ENCODE data around the gene BCAR1.
"Not testable (repeated sequence)": the region's sequence is repeated elsewhere in the genome, so short reads cannot be mapped to it uniquely, and the experiment has no call there.

Gene BCAR1

DNA sequence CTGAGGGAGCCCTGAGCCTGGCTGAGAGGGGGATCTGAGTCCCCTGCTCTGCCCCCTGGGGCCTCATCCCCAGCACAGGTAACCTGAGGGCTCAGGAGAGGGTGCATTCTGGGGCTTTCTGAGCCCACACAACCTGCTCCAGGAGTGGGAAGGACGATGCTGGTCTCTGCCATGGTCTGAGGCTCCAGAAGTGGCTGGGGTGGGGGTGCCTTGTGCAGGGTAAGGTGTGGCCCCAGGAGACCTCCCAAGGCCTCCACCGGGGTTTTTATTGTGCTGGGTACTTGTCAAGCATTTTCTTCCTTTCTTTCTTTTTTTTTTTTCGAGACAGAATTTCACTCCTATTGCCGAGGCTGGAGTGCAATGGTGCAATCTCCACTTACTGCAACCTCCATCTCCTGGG is 32.3 kb downstream of the BCAR1 start:
- FAIRE-seq = no peak

GRCh38 chr16:75218256-75219076 is 33.0 kb downstream of the BCAR1 start, which contains the start of gene CTRB1:
Gene CTRB1, plus strand, starts transcription at chr16:75218988. Its CDS starts 20 bp downstream, at chr16:75219008.
- no peak for FAIRE-seq

GRCh38 chr16:75217389-75217851 is 34.0 kb downstream of the BCAR1 start:
- FAIRE-seq = no peak

GRCh38 chr16:75216576-75216975 is 34.8 kb downstream of the BCAR1 start:
- no peak for FAIRE-seq

DNA sequence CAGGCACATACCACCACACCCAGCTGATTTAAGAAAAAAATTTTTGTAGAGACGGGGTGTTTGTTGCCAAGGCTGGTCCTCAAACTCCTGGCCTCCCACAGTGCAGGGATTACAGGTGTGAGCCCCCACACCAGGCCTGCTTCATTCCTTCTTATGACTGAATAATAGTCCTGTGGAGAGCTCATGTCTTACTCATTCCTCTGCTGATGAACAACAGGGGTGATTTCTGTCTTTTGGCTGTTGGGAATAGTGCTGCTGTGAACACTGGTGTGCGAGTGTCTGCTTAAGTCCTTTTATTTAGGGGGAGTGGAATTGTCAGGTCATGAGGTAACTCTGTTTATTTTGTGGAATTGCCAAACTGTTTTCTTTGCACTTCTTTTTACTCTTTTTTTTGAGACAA is 35.3 kb downstream of the BCAR1 start:
- no peak for FAIRE-seq

- FAIRE-seq = not testable (repeated sequence)
Measured at GRCh38 chr16:75211286-75211685, 40.1 kb downstream of the BCAR1 start.

DNA sequence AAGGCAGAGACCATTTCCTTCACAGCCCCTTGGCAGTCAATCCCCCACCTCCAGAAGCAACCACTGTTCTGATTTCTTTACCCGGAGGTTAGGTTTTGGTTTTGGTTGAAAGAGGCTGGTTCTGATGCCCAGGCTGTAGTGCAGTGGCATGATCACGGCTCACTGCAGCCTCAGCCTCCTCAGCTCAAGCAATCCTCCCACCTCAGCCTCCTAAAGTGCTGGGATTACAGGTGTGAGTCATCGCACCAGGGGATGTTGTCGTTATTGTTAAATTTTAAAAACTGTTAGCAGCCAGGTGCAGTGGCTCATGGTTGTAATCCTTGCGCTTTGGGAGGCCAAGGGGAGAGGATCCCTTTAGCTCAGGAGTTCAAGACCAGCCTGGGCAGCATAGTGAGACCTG is 41.5 kb downstream of the BCAR1 start:
- FAIRE-seq = no peak

DNA sequence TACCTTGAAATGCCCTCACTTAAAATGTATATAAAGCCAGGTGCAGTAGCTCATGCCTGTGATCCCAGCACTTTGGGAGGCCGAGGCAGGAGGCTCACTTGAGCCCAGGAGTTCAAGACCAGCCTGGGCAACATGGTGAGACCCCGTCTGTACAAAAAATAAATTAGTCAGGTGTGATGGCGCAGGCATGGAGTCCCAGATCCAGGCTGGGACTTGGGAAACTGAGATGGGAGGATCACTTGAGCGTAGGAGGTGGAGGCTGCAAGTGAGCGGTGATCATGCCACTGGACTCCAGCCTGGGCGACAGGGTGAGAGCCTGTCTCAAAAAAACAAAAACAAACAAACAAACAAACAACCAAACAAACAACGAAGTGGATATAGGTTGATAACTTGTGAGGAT is 41.9 kb downstream of the BCAR1 start:
- not testable (repeated sequence) for FAIRE-seq

DNA sequence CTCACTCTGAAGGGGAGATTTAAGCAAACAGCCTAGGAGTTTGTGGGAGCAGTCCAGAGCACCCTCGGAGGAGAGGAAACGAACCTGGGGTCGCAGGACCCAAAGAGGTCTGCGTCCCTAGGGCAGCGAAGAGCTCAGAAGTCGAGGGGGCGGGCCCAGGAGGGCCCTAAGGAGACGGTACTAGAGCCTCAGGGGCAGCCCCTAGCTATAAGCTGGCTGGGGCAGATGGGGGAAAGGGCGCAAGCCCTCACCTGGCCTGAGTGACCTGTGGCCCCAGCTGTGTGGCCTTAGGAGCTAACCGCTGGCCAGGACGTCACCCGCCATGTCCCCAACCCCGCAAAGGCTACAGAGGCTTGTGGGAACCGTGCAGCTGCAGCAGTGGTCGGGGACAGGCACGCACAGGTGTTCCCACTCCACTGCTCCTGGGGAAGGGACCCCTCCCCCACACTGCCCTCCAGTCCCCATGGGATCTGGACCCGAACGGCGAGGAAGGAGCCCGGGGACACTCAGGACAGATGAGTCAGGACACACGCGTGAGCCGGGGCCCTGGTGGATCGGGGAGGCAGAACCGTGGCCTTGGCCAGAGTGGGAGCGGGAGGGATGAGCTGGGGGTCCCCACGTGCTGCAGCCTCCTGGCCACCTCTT is 42.4 kb downstream of the BCAR1 start:
- FAIRE-seq = no peak

- FAIRE-seq = no peak
Measured at GRCh38 chr16:75208242-75208825, 43.1 kb downstream of the BCAR1 start.

GRCh38 chr16:75207831-75208230 is 43.6 kb downstream of the BCAR1 start:
- no peak for FAIRE-seq

GRCh38 chr16:75206749-75207451 is 44.5 kb downstream of the BCAR1 start, which contains the start of gene CTRB2:
Gene CTRB2, minus strand, starts transcription at chr16:75207161. Its CDS starts 20 bp downstream, at chr16:75207141.
- FAIRE-seq = no peak

DNA sequence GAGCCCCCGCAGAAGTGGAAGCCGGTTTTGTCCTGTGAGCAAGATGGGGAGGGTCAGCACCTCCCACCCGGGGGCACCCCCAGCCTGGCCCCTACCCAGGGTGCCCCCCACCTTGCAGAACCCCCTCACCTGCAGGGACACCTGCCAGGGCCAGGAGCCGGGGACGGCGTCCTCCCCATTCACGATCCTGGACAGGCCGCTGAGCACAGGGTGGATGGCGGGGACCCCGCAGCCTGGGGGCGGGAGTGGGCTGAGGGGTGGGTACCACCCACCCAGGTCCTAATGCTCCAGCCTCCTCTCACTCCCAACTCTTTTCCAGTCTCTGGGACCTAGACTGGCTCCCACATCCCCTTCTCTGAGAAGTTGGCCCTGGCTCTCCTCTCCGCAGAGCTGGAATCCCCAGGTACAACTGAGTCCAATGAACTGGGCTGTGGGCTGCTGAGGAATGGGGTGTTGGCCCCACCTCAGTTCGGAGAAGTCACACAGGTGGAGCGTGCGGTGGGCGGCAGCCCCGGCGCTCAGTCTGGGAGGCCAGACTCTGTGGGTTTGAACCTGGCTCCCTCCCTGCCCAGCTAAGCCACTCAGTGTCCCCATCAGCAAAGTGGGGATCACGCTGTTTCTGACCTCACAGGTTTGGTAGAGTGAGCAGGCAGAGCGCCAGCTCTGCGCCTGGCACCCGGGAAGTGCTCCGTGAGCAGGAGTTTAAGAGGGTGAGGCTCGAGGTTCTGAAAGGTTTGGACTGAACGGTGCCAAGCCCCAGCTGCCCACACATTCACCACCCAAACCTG is 45.3 kb downstream of the BCAR1 start:
- FAIRE-seq = not testable (repeated sequence)

GRCh38 chr16:75205438-75205837 is 46.0 kb downstream of the BCAR1 start:
- not testable (repeated sequence) for FAIRE-seq

- FAIRE-seq = not testable (repeated sequence)
Measured at GRCh38 chr16:75204905-75205304, 46.5 kb downstream of the BCAR1 start.

DNA sequence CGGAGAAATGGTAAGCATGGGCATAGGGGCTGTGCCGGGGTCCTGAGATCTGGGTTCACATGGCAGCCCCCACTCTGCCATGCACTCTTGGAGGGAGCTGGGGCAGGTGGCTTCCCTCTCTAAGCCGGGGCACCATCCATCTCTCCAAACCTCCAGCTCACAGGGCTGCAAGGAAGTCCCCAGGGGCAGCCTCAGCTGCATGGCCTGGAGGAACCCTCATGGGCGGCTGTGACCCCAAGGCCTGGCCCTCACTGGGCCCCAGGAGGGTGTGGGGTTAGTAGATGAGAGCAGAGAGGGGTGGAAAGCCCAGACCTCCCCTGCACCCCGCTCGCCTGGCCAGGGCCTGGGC is 47.0 kb downstream of the BCAR1 start:
- no peak for FAIRE-seq

DNA sequence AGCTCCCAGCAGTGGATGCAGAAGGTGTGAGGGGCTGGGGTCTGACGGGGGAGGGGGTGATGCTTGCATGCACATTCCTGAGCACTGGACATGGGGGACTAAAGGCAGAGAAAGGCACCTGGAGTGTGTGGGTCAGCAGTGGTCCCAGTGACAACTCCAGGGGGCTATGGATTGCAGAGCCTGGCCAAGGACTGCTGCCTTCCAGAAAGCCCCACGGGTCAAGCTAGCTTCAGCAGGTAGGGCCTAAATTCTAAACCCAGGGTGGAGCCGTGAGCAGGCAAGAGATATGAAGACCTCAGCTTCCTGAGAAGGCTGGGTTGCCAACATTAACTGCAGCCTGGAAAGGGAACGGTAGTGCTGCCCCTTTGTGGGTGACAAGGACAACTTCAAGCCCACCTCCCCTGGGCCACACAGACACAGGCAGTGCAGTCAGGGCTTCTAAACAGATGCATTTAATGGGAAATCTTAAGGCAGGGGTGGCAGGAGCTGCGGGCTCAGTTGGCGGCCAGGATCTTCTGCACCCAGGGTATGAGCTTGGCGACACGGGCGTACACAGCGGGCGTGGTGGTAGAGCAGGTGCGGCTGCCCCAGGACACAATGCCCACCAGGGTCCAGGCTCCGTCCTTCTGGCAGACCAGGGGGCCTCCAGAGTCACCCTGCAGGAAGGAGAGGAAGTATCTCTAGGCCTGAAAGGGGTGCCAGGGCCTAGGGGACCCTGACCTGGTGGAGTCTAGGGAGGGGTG is 47.6 kb downstream of the BCAR1 start:
- no peak for FAIRE-seq

DNA sequence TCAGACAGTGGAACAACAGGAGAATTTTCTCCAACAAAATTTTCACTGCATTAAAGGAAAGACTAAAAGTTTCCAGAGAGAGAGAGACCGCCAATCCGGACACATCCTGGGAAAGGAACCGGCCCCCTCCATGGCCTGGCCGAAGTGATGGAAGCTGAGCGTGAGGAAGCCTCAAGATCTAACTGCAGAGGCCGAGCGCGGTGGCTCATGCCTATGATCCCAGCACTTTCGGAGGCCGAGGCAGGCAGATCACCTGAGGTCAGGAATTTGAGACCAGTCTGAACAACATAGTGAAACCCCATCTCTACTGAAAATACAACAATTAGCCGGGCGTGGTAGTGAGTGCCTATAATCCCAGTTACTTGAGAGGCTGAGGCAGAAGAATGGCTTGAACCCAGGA is 48.3 kb downstream of the BCAR1 start:
- no peak for FAIRE-seq

DNA sequence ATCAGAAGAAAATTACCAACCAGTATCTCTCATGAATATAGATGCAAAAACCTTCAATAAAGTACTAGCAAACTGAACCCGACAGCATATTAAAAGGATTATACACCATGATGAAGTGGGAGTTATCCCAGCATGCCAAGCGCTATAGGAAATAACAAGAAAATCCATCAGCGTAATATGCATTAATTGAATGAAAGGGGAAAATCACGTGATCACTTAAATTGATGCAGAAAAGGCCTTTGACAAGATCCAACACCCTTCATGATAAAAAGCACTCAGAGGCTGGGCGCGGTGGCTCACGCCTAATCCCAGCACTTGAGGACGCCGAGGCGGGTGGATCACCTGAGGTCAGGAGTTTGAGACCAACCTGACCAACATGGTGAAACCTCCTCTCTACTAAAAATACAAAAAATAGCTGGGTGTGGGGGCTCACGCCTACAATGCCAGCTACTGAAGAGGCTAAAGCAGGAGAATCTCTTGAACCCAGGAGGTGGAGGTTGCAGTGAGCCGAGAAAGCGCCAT is 49.3 kb downstream of the BCAR1 start:
- no peak for FAIRE-seq

DNA sequence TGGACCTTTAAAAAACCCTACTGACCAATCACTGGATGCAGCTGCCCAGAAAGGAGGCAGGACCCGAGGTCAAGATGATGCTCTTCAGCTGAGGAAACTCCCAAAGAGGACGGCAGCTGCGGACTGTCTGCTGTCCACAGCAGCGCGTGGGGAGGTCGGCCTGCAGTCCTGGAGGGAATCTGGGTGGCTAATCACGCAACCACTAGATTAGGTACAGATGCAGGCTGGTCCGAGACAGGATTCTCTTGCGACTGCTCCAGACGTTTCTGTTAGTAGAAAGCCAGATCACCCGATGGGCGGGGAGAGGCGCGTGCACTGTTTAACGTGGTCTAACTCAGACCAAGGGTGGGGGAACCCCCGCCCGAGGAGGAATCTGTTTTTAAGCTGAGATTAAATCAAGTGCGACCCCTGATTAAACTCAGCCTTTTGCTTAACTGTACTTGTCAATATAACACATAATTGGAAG is 53.3 kb downstream of the BCAR1 start:
- FAIRE-seq = no peak

- no peak for FAIRE-seq
Measured at GRCh38 chr16:75197522-75198134, 53.8 kb downstream of the BCAR1 start.
